B cell (primary cell): Measurements from ENCODE around the gene SRGAP1. TPM values are rescaled to one million over a fixed set of nuclear protein-coding genes. Genes with fewer than 3 reads are reported as not detected.

Experiments used
- ATAC-seq: fragments of 200-7000 bp; cut with Tn5 transposase; one replicate; pipeline ENCODE4 v1.10.0; 2021; ENCODE audit warnings: low read depth, mild to moderate bottlenecking, moderate number of reproducible peaks, moderate library complexity
- CTCF ChIA-PET: fragments of 350-600 bp; sonication (Branson Sonifier 250); formaldehyde crosslinking; loops from one replicate; lab custom pipeline; 2021; ENCODE audit warnings: antibody characterized with exemption, inconsistent platforms; lab: Charles Lee
- POLR2A ChIA-PET: fragments of 350-600 bp; sonication (Branson Sonifier 250); formaldehyde crosslinking; loops from one replicate; lab custom pipeline; 2021; ENCODE audit warnings: antibody characterized with exemption; lab: Charles Lee
- DNase-seq: peaks from one replicate; pipeline ENCODE4 v3.0.0; 2013
- H2AFZ ChIP-seq: 2 replicates; pipeline ENCODE4 v1.6.1; 2012; ENCODE audit warnings: mild to moderate bottlenecking, low read depth, low read length; ENCODE audit not compliant: insufficient read depth, poor library complexity, severe bottlenecking
- H3K27ac ChIP-seq, 2 donors: 1 replicate in 1 of 2; 2 replicates in 1 of 2; pipeline ENCODE4 v1.5.1; 2012 to 2013; ENCODE audit warnings: low read length in 2 of 2, mild to moderate bottlenecking in 2 of 2, moderate library complexity in 1 of 2
- H3K27me3 ChIP-seq, 4 experiments: fragments of 200-600 bp in 1 of 4; sonication (generic) in 1 of 4; replicated peaks in 1 of 4; 1 replicate in 2 of 4; 2 replicates in 2 of 4; pipeline versions ENCODE4 v1.6.1 to v1.7.0; 2013 to 2016; ENCODE audit warnings: low read length in 3 of 4, mild to moderate bottlenecking in 2 of 4, mixed read lengths in 1 of 4, moderate library complexity in 1 of 4; ENCODE audit not compliant: insufficient read depth in 4 of 4, control insufficient read depth in 3 of 4; ENCODE audit errors: control extremely low read depth in 1 of 4
- H3K36me3 ChIP-seq, 2 experiments: replicated peaks in 1 of 2; 1 replicate in 1 of 2; 2 replicates in 1 of 2; pipeline versions ENCODE4 v1.6.1 to v1.7.1; 2013; ENCODE audit warnings: low read length in 1 of 2; ENCODE audit not compliant: insufficient read depth in 2 of 2, control insufficient read depth in 1 of 2; ENCODE audit errors: control extremely low read depth in 1 of 2, extremely low read depth in 1 of 2
- H3K4me1 ChIP-seq, 2 donors: fragments of 200-600 bp in 1 of 2; sonication (generic) in 1 of 2; 1 replicate in 1 of 2; 2 replicates in 1 of 2; pipeline versions ENCODE4 v1.5.1 to v1.6.1; 2013 to 2017; ENCODE audit warnings: low read length in 2 of 2; ENCODE audit not compliant: control insufficient read depth in 2 of 2, insufficient read depth in 2 of 2
- H3K4me2 ChIP-seq: replicated peaks from 2 replicates; pipeline ENCODE3; 2012; ENCODE audit warnings: mild to moderate bottlenecking, low read depth, low read length; ENCODE audit not compliant: poor library complexity, severe bottlenecking
- H3K4me3 ChIP-seq, 5 experiments: fragments of 200-600 bp in 1 of 5; sonication (generic) in 1 of 5; 1 replicate in 3 of 5; 2 replicates in 2 of 5; pipeline versions ENCODE4 v1.5.1 to v1.7.0; 2011 to 2016; ENCODE audit warnings: low read length in 4 of 5, mild to moderate bottlenecking in 4 of 5, low read depth in 2 of 5, control low read depth in 1 of 5, moderate library complexity in 1 of 5; ENCODE audit not compliant: insufficient read depth in 1 of 5; ENCODE audit errors: control extremely low read depth in 1 of 5, extremely low read depth in 1 of 5
- H3K79me2 ChIP-seq: fragments of 200-600 bp; sonication (generic); one replicate; pipeline ENCODE4 v1.6.0; 2016; ENCODE audit warnings: low read length; ENCODE audit not compliant: control insufficient read depth, insufficient read depth
- H3K9ac ChIP-seq: fragments of 200-600 bp; sonication (generic); 2 replicates; pipeline ENCODE4 v1.6.1; 2017; ENCODE audit warnings: mild to moderate bottlenecking, low read length, moderate library complexity
- H3K9me3 ChIP-seq, 3 donors: one replicate each; pipeline versions ENCODE4 v1.6.1 to v1.7.1; 2013; ENCODE audit warnings: low read length in 2 of 3; ENCODE audit not compliant: control insufficient read depth in 2 of 3, insufficient read depth in 1 of 3; ENCODE audit errors: control extremely low read depth in 1 of 3
- H4K20me1 ChIP-seq: 2 replicates; pipeline ENCODE4 v1.6.0; 2012; ENCODE audit warnings: mild to moderate bottlenecking, low read length; ENCODE audit not compliant: insufficient read depth, control insufficient read depth, poor library complexity, severe bottlenecking
- H3K27ac Mint-ChIP-seq: one replicate; pipeline ENCODE4 v1.8.0; 2021; ENCODE audit warnings: mixed read lengths
- H3K27me3 Mint-ChIP-seq: one replicate; pipeline ENCODE4 v1.8.0; 2021; ENCODE audit warnings: mixed read lengths
- H3K4me1 Mint-ChIP-seq: one replicate; pipeline ENCODE4 v1.8.0; 2021; ENCODE audit warnings: mixed read lengths
- H3K4me3 Mint-ChIP-seq: one replicate; pipeline ENCODE4 v1.8.0; 2021; ENCODE audit warnings: mixed read lengths
- H3K9me3 Mint-ChIP-seq: one replicate; pipeline ENCODE4 v1.8.0; 2022; ENCODE audit warnings: mixed read lengths; ENCODE audit not compliant: insufficient read depth
- CTCF ChIP-seq: fragments of 200-600 bp; IDR thresholded peaks from one replicate; pipeline ENCODE4 v1.8.0; 2022; ENCODE audit warnings: antibody characterized with exemption, mild to moderate bottlenecking
- EZH2 ChIP-seq: IDR thresholded peaks from 2 replicates; pipeline ENCODE4 v1.6.1; 2012; ENCODE audit warnings: borderline replicate concordance, low read depth, mild to moderate bottlenecking, moderate library complexity, low read length; ENCODE audit not compliant: insufficient read depth, poor library complexity, severe bottlenecking
- WGBS: methylation state at CpG from one replicate; pipeline ENCODE4 v1.1.5; 2013; ENCODE audit warnings: missing lambda C conversion rate; ENCODE audit not compliant: insufficient coverage; 5-methylcytosine and 5-hydroxymethylcytosine counted together
- intact Hi-C: fragments of 100-400 bp; cut with micrococcal nuclease; formaldehyde crosslinking; loops from one replicate; pipeline ENCODE4 v1.10.0; 2022
- polyA plus RNA-seq: library from polyadenylated mRNA; depleted of rRNA; stranded (reverse); fragments of >200 nt; gene quantifications from 2 replicates; pipeline ENCODE4 v1.2.3, GENCODE V29; 2012
- total RNA-seq, 2 donors: library from RNA; stranded (reverse); fragments of 120-200 nt in 1 of 2; gene quantifications; 1 replicate in 1 of 2; 2 replicates in 1 of 2; pipeline versions ENCODE4 v1.2.3 to v1.2.4, GENCODE V29; 2013 to 2022

Gene SRGAP1
- total and polyA plus RNA-seq, 2 donors (not counting 1 experiment from before 2014, with no cell fraction given) = under 0.01 to 0.22 TPM

GRCh38 chr12:63802012-63802608 lies 42.4 kb upstream of the SRGAP1 start:
- peaks cover 0 to 14% of the 10 kb centered on the region in 2 experiments for H3K36me3 ChIP-seq
- no peak overlapping the region for H3K4me3 ChIP-seq
- H4K20me1 ChIP-seq = no peaks in the 10 kb centered on the region
- H3K27me3 Mint-ChIP-seq = no peaks in the 10 kb centered on the region
- no peak overlapping the region for H3K27ac ChIP-seq
- no peak overlapping the region for H3K4me3 Mint-ChIP-seq
- no peaks in the 10 kb centered on the region for H3K27me3 ChIP-seq
- ChIA-PET CTCF (interaction anchor here (0.6 to 2.8 kb wide), 12 partner anchors 9 to 1252 kb away, joined by 3 to 20 read pairs (median 3); partner anchors contain the start of gene SRGAP1), POLR2A (no interaction called here)
- H3K4me1 ChIP-seq = no peaks in the 10 kb centered on the region
- H3K4me2 ChIP-seq = no peak overlapping the region
- no peaks in the 10 kb centered on the region for H3K9me3 ChIP-seq
- peak; percentile 65 for TF ChIP-seq CTCF
- no peak for TF ChIP-seq EZH2
- no CpG with 5 or more reads among the region's 6 CpGs for WGBS
- H3K27ac Mint-ChIP-seq = no peak overlapping the region
- DNase-seq (peak; percentile 34), ATAC-seq (no peak)
- intact Hi-C loops = no loop called here
- H2AFZ ChIP-seq = no peak overlapping the region
- H3K9ac ChIP-seq = no peak overlapping the region
- H3K4me1 Mint-ChIP-seq = peaks cover 8% of the 10 kb centered on the region
- no peaks in the 10 kb centered on the region for H3K9me3 Mint-ChIP-seq
- H3K79me2 ChIP-seq = no peaks in the 10 kb centered on the region

- no peaks in the 10 kb centered on the region for H3K79me2 ChIP-seq
- intact Hi-C loops = no loop called here
- no peaks in the 10 kb centered on the region for H3K9me3 Mint-ChIP-seq
- no peaks in the 10 kb centered on the region for H3K9me3 ChIP-seq
- no peak overlapping the region for H2AFZ ChIP-seq
- DNase-seq (no peak), ATAC-seq (no peak)
- peaks cover 8% of the 10 kb centered on the region for H3K4me1 Mint-ChIP-seq
- H3K4me3 Mint-ChIP-seq = no peak overlapping the region
- POLR2A ChIA-PET = no interaction called here
- TF ChIP-seq CTCF (no peak), EZH2 (no peak)
- H3K9ac ChIP-seq = no peak overlapping the region
- no peaks in the 10 kb centered on the region for H3K27me3 ChIP-seq
- H3K36me3 ChIP-seq = peaks cover 0 to 26% of the 10 kb centered on the region in 2 experiments
- no peak overlapping the region for H3K4me2 ChIP-seq
- WGBS = no CpG with 5 or more reads among the region's 2 CpGs
- H4K20me1 ChIP-seq = no peaks in the 10 kb centered on the region
- H3K27me3 Mint-ChIP-seq = no peaks in the 10 kb centered on the region
- no peaks in the 10 kb centered on the region for H3K4me1 ChIP-seq
- no peak overlapping the region for H3K27ac ChIP-seq
- CTCF ChIA-PET = no interaction called here
- no peak overlapping the region for H3K27ac Mint-ChIP-seq
- no peak overlapping the region for H3K4me3 ChIP-seq
These were observed 39.8 kb upstream of the SRGAP1 start for GRCh38 chr12:63804746-63805145.
